SK-N-MC (cell line): ENCODE measurements around the gene ABRACL.

Experiments
- EZH2 ChIP-seq: fragments of 200-600 bp; sonication (generic); IDR thresholded peaks from one replicate; pipeline ENCODE4 v1.6.1; 2017; ENCODE audit warnings: antibody characterized with exemption
- POLR2AphosphoS5 ChIP-seq: IDR thresholded peaks from 2 replicates; pipeline ENCODE4 v1.6.1; 2012; ENCODE audit warnings: mild to moderate bottlenecking, low read depth, low read length, borderline replicate concordance

GRCh38 chr6:139011980-139012379 is 16.6 kb upstream of the ABRACL start:
- TF ChIP-seq EZH2 (no peak), POLR2AphosphoS5 (no peak)
